ENCODE measurements around the gene NSMF.

NSMF gene

DNA sequence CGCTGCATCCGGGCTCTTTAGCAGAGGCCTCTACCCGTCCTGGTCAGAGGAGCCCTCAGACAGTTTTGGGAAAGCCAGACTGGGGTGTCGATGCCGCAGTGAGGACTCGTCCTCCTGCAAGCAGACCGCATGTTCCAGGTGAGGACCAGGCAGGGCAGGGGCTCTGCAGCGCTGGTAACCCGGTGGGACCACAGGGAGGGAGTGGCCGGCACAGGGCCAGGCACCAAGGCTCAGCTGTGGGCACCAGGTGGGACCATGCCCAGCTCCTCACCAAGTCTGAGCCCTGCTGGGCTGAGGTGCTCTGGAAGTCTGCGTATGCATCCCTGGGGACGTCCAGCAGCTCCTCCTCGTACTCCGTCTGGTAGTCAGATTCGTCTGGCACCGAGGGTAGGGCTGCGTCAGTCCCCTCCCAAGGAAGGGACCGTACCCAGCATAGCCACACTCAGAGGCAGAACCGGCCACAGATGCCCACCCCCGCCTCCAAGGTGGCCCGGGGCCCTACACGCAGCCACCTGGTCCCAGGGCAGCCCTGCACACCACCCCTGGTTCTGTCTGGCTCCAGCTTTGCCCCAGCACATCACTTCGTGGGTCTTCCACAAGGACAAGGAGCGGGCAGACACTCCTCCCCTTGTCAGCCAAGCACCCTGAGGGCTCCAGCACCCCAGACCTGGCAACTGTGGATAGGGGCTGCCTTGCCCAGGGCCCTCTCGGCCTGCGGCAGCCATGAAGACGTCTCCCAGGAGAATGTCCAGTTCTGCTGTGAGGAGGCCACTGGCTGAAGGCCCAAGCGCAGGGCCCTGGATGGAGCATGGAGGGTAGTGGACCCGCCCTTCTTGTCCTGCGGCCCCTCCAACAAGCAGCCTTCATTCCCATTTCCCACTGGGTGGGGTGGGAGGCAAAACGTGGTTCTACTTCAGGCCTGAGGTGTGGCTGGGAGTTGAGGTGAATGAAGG, 1.5 kb upstream of the NSMF start:
- Histone ChIP-seq H3K9me3 (ENCODE audit: insufficient read depth, low read depth, low read length) (no peaks in the 10 kb centered on the region), H3K27me3 (ENCODE audit: insufficient read depth, low read length) (peaks cover 20% of the 10 kb centered on the region), H3K36me3 (ENCODE audit: insufficient read depth, low read length) (peaks cover 17% of the 10 kb centered on the region), H3K4me3 (ENCODE audit: low read length) (no peak overlapping the region), H3K4me1 (ENCODE audit: insufficient read depth, low read length) (0 out of 2 replicates have a peak, but pooled peaks cover 7% of the 10 kb centered on the region), H3K27ac (ENCODE audit: low read depth, low read length) (no peak overlapping the region), H3K9ac (ENCODE audit: low read depth, low read length) (no peak overlapping the region)
- WGBS, result 93% methylated on average over 29 of the region's 31 CpGs

- H3K4me3 ChIP-seq (ENCODE audit: low read length), result peak overlapping the region; percentile 70
- peaks cover 18% of the 10 kb centered on the region for H3K36me3 ChIP-seq (ENCODE audit: insufficient read depth, low read length)
- H3K27me3 ChIP-seq (ENCODE audit: insufficient read depth, low read length), result peaks cover 20% of the 10 kb centered on the region
- H3K27ac ChIP-seq (ENCODE audit: low read depth, low read length), result no peak overlapping the region
- H3K4me1 ChIP-seq (ENCODE audit: insufficient read depth, low read length), result peaks cover 9% of the 10 kb centered on the region; the same call in 1 of the 2 replicates
- H3K9me3 ChIP-seq (ENCODE audit: insufficient read depth, low read depth, low read length), result no peaks in the 10 kb centered on the region
- peak overlapping the region; percentile 43; the same call in 1 of the 2 replicates for H3K9ac ChIP-seq (ENCODE audit: low read depth, low read length)
- WGBS, result 61% methylated on average over 15 of the region's 15 CpGs
Observed at GRCh38 chr9:137459601-137460362, 648 bp upstream of the NSMF start.

- Histone ChIP-seq H3K9ac (ENCODE audit: low read depth, low read length) (peak overlapping the region; percentile 78), H3K4me3 (ENCODE audit: low read length) (peak overlapping the region; percentile 70), H3K36me3 (ENCODE audit: insufficient read depth, low read length) (peaks cover 18% of the 10 kb centered on the region), H3K9me3 (ENCODE audit: insufficient read depth, low read depth, low read length) (no peaks in the 10 kb centered on the region), H3K27ac (ENCODE audit: low read depth, low read length) (no peak overlapping the region), H3K27me3 (ENCODE audit: insufficient read depth, low read length) (peaks cover 20% of the 10 kb centered on the region), H3K4me1 (ENCODE audit: insufficient read depth, low read length) (peaks cover 14% of the 10 kb centered on the region; the same call in 1 of the 2 replicates)
- WGBS, result 13% methylated on average over 88 of the region's 88 CpGs
Observed at GRCh38 chr9:137458194-137459151, 661 bp downstream of the NSMF start.

- Histone ChIP-seq H3K9me3 (ENCODE audit: insufficient read depth, low read depth, low read length) (no peaks in the 10 kb centered on the region), H3K4me3 (ENCODE audit: low read length) (peak overlapping the region; percentile 70), H3K27me3 (ENCODE audit: insufficient read depth, low read length) (peaks cover 14% of the 10 kb centered on the region), H3K27ac (ENCODE audit: low read depth, low read length) (no peak overlapping the region), H3K9ac (ENCODE audit: low read depth, low read length) (no peak overlapping the region), H3K4me1 (ENCODE audit: insufficient read depth, low read length) (peaks cover 14% of the 10 kb centered on the region; the same call in 1 of the 2 replicates), H3K36me3 (ENCODE audit: insufficient read depth, low read length) (peaks cover 24% of the 10 kb centered on the region)
- 95% methylated on average over 44 of the region's 44 CpGs for WGBS
Observed at GRCh38 chr9:137457406-137458193, 1.5 kb downstream of the NSMF start.

GRCh38 chr9:137456864-137457405, 2.2 kb downstream of the NSMF start:
- H3K36me3 ChIP-seq (ENCODE audit: insufficient read depth, low read length), result peaks cover 26% of the 10 kb centered on the region
- no peak overlapping the region for H3K9ac ChIP-seq (ENCODE audit: low read depth, low read length)
- no peak overlapping the region for H3K4me3 ChIP-seq (ENCODE audit: low read length)
- H3K27me3 ChIP-seq (ENCODE audit: insufficient read depth, low read length), result peaks cover 8% of the 10 kb centered on the region; the same call in 1 of the 2 replicates
- no peak overlapping the region for H3K27ac ChIP-seq (ENCODE audit: low read depth, low read length)
- 91% methylated on average over 10 of the region's 10 CpGs for whole genome bisulfite sequencing
- H3K4me1 ChIP-seq (ENCODE audit: insufficient read depth, low read length), result peaks cover 14% of the 10 kb centered on the region; the same call in 1 of the 2 replicates
- H3K9me3 ChIP-seq (ENCODE audit: insufficient read depth, low read depth, low read length), result no peaks in the 10 kb centered on the region

- H3K4me3 ChIP-seq (ENCODE audit: low read length), result no peak overlapping the region
- 94% methylated on average over 12 of the region's 12 CpGs for WGBS
Observed at GRCh38 chr9:137456061-137456863, 2.9 kb downstream of the NSMF start.

GRCh38 chr9:137455359-137455991, 3.7 kb downstream of the NSMF start:
- peaks cover 14% of the 10 kb centered on the region; the same call in 1 of the 2 replicates for H3K4me1 ChIP-seq (ENCODE audit: insufficient read depth, low read length)
- no peak overlapping the region for H3K4me3 ChIP-seq (ENCODE audit: low read length)
- 92% methylated on average over 18 of the region's 18 CpGs for WGBS
- 0 out of 2 replicates have a peak, but pooled peaks cover 5% of the 10 kb centered on the region for H3K27me3 ChIP-seq (ENCODE audit: insufficient read depth, low read length)
- peaks cover 26% of the 10 kb centered on the region for H3K36me3 ChIP-seq (ENCODE audit: insufficient read depth, low read length)
- H3K9me3 ChIP-seq (ENCODE audit: insufficient read depth, low read depth, low read length), result no peaks in the 10 kb centered on the region
- H3K9ac ChIP-seq (ENCODE audit: low read depth, low read length), result no peak overlapping the region
- H3K27ac ChIP-seq (ENCODE audit: low read depth, low read length), result no peak overlapping the region

More at GRCh38 chr9:137456061-137456863, 2.9 kb downstream of the NSMF start:
- H3K27ac ChIP-seq (ENCODE audit: low read depth, low read length), result no peak overlapping the region
- H3K36me3 ChIP-seq (ENCODE audit: insufficient read depth, low read length), result peaks cover 26% of the 10 kb centered on the region
- H3K9ac ChIP-seq (ENCODE audit: low read depth, low read length), result no peak overlapping the region
- H3K4me1 ChIP-seq (ENCODE audit: insufficient read depth, low read length), result peaks cover 14% of the 10 kb centered on the region; the same call in 1 of the 2 replicates
- H3K9me3 ChIP-seq (ENCODE audit: insufficient read depth, low read depth, low read length), result no peaks in the 10 kb centered on the region
- H3K27me3 ChIP-seq (ENCODE audit: insufficient read depth, low read length), result 0 out of 2 replicates have a peak, but pooled peaks cover 5% of the 10 kb centered on the region

DNA sequence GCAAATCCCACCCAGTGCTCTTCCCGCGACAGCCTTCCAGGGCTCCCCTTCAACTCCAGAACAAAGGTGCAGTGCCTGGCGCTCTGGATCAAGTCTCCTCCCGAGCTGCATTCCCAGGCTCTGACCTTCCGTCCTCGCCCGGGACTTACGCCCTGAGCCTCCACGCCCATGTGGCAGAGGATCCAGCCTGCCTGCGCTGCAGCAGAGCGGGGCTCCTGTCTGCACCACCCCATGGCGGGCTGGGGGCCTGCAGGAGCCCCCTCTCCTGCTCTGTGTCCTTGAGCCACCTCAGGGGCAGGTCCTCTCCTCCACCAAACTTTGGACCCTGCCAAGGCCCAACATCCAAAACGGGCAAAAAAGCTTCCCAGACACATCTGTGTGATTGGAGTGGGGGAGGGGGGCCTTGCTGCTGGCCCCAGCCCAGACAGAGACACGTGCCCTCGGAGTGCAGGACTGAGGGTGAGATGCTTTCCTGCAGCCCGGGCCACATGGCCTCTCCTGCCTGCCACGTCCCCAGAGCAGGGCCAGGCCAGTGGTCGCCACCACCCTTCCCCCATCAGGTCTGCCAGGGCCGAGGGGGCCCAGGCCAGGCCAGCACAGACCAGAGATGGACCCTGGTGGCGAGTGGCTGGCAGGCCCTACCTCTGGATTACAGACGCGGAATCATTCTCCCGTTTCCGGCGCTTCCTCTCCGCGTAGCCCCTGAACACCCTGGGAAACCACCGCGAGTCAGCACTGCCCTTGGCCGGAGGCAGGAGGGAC, 4.4 kb downstream of the NSMF start:
- Histone ChIP-seq H3K27me3 (ENCODE audit: insufficient read depth, low read length) (0 out of 2 replicates have a peak, but pooled peaks cover under 1% of the 10 kb centered on the region), H3K27ac (ENCODE audit: low read depth, low read length) (peak overlapping the region; percentile 70), H3K9ac (ENCODE audit: low read depth, low read length) (peak overlapping the region; percentile 64), H3K4me3 (ENCODE audit: low read length) (peak overlapping the region; percentile 53), H3K36me3 (ENCODE audit: insufficient read depth, low read length) (peaks cover 29% of the 10 kb centered on the region), H3K4me1 (ENCODE audit: insufficient read depth, low read length) (peaks cover 14% of the 10 kb centered on the region; the same call in 1 of the 2 replicates), H3K9me3 (ENCODE audit: insufficient read depth, low read depth, low read length) (no peaks in the 10 kb centered on the region)
- WGBS, result 72% methylated on average over 29 of the region's 30 CpGs
